Glutamatergic neuron (in vitro differentiated cells): ENCODE data around the gene ARL14EPL. TPM values are rescaled to one million over a fixed set of nuclear protein-coding genes. Genes with fewer than 3 reads are reported as not detected.

Source experiments
- DNase-seq: peaks from one replicate; pipeline ENCODE4 v3.0.0; 2022
- H3K27ac Mint-ChIP-seq: one replicate; pipeline ENCODE4 v1.8.0; 2020; ENCODE audit warnings: mild to moderate bottlenecking, mixed read lengths, inconsistent platforms; ENCODE audit not compliant: unreplicated experiment
- H3K27me3 Mint-ChIP-seq: one replicate; pipeline ENCODE4 v1.8.0; 2020; ENCODE audit warnings: mild to moderate bottlenecking, moderate library complexity, mixed read lengths, inconsistent platforms; ENCODE audit not compliant: unreplicated experiment
- H3K36me3 Mint-ChIP-seq: one replicate; pipeline ENCODE4 v1.8.0; 2020; ENCODE audit warnings: mild to moderate bottlenecking, mixed read lengths, inconsistent platforms; ENCODE audit not compliant: unreplicated experiment
- H3K4me1 Mint-ChIP-seq: one replicate; pipeline ENCODE4 v1.8.0; 2020; ENCODE audit warnings: mild to moderate bottlenecking, low read depth, mixed read lengths, inconsistent platforms; ENCODE audit not compliant: unreplicated experiment
- H3K4me3 Mint-ChIP-seq: one replicate; pipeline ENCODE4 v1.8.0; 2020; ENCODE audit warnings: mild to moderate bottlenecking, mixed read lengths, inconsistent platforms; ENCODE audit not compliant: unreplicated experiment
- H3K9me3 Mint-ChIP-seq: one replicate; pipeline ENCODE4 v1.8.0; 2020; ENCODE audit warnings: mild to moderate bottlenecking, moderate library complexity, mixed read lengths, inconsistent platforms; ENCODE audit not compliant: unreplicated experiment
- CTCF ChIP-seq: fragments of 200-600 bp; sonication (generic); IDR thresholded peaks from one replicate; pipeline ENCODE4 v1.5.0; 2021; ENCODE audit not compliant: partially characterized antibody, unreplicated experiment
- long read RNA-seq: library from polyadenylated mRNA; unstranded; transcript quantifications from one replicate; pipeline ENCODE4 v2.0.0, GENCODE V29; 2020; ENCODE audit not compliant: unreplicated experiment
- total RNA-seq: library from RNA; stranded (reverse); fragmentation: NEBNext Ultra II Directional; extraction: Animal tissue kit (Norgen Biotek cat#: 25700); gene quantifications from one replicate; pipeline ENCODE4 v1.2.1, GENCODE V29; 2021; ENCODE audit not compliant: unreplicated experiment

ARL14EPL gene
- total RNA-seq, result not detected
- long read RNA-seq, result 0 reads

DNA sequence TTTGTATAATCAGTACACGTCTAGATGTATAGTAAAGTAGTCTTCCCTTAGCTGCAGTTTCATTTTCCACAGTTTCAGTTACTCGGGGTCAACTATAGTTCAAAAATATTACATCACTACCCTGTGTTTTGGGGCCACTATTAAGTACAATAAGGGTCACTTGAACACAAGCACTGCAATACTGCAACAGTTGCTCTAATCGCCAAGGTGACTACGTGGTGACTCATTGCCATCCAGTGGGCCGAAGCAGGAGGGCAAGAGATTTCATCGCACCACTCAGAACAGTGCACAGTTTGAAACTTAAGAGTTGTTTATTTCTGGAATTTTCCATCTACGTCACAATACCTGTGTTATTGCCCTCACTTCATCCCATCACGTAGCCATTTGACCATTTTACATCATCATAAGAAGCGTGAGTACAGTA, at the start of gene ARL14EPL:
Gene ARL14EPL, plus strand, starts transcription at position 379 of the 424 bp plus-strand sequence. CDS start 18,994 bp downstream, outside the sequence.
- DNase-seq, result no peak
- Mint-ChIP-seq H3K4me3 (no peak within 1 kb of the TSS), H3K36me3 (no peaks in the 10 kb centered on the region), H3K27me3 (no peaks in the 10 kb centered on the region), H3K27ac (no peak within 1 kb of the TSS), H3K9me3 (no peaks in the 10 kb centered on the region), H3K4me1 (no peaks in the 10 kb centered on the region)
- no peak for TF ChIP-seq CTCF

DNA sequence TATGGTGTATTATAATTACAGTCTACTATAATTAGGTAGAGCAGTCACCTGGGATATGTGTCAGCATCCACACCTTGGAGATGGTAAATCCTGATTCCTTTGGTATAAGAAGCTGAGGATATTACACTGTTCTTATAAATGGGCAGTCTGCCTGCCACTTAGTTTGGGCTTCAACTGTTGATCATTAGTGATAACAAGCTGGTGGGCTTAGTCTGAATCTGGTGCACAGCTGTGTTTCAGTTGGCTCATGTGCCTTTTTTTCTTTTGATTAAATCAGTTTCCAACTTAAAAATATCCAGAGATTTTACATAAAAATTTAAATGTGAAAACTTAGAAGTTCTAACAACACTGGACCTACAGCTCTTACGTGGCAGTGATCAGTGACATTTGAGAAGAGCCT, 48.8 kb upstream of the ARL14EPL start:
- Mint-ChIP-seq H3K9me3 (no peaks in the 10 kb centered on the region), H3K27ac (no peak overlapping the region), H3K4me1 (peaks cover 5% of the 10 kb centered on the region), H3K36me3 (no peaks in the 10 kb centered on the region), H3K4me3 (no peak overlapping the region), H3K27me3 (no peaks in the 10 kb centered on the region)
- DNase-seq, result no peak
- TF ChIP-seq CTCF, result no peak

DNA sequence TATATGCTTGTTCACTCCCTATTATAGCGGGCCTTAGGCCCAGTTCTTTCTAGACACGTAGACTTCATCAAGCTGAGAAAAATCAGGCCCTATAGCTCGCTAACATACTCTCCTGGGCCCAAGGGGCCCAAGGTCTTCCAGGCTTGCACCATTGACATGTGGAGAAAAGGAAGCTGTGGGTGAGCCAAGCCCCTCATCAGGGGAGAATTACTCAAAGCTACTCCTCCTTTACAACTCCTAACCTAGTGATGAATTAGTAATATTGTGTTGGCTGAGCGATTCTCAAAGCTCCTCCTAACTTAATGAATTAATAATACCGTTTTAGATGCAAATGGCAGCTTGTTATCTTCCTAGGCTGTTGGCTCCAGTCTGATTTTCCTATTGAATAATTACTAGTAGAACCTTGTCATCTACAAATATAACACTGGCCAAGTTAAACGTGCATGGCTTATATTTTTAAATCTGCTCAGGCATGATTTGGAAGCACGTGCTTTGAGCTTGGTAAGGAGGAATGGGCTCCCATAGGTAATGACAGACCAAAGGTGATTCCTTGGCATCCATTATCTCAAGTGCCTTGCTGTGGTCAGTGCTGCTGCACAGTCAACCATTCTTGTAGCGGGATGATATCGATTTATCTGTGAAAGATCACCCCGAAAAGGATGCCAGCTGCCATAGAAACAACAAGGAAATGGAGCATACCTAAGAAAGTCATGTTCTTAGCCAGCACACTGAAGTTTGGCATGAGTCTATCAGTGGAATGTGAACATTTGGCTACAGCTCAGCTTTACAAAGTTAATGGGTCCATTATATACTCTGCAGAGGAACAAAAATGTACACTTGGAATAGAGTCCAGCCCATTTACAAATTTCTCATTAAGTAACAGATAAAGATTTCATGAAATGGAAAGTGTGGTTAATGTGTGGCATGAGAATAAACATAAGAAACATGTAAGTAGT, 46.2 kb upstream of the ARL14EPL start:
- Mint-ChIP-seq H3K36me3 (no peaks in the 10 kb centered on the region), H3K4me3 (no peak overlapping the region), H3K27ac (no peak overlapping the region), H3K4me1 (peaks cover 7% of the 10 kb centered on the region), H3K27me3 (no peaks in the 10 kb centered on the region), H3K9me3 (no peaks in the 10 kb centered on the region)
- no peak for TF ChIP-seq CTCF
- DNase-seq, result no peak

DNA sequence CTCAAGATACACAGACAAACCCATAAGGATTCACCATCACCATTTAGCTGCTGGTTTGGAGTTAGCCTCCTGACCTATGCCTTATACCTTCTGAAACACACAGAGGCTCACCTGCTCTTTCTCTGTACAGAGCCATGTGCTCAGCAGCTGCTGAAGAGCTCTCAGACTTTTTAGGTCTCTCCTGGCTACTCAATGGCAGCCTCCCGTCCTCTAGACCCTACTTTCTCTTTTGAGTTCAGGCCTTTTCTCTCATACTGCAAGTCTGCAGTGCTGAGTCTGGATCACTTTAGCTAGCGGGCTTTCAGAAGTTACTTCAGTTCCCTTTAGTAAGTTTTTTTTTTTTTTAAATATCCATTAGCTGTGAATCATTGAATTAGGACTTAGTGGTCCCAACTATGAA, 44.3 kb upstream of the ARL14EPL start:
- no peaks in the 10 kb centered on the region for H3K9me3 Mint-ChIP-seq
- no peaks in the 10 kb centered on the region for H3K27me3 Mint-ChIP-seq
- H3K36me3 Mint-ChIP-seq, result no peaks in the 10 kb centered on the region
- H3K4me3 Mint-ChIP-seq, result no peak overlapping the region
- no peak for DNase-seq
- TF ChIP-seq CTCF, result no peak
- H3K27ac Mint-ChIP-seq, result peak overlapping the region; percentile 69
- peaks cover 7% of the 10 kb centered on the region for H3K4me1 Mint-ChIP-seq

DNA sequence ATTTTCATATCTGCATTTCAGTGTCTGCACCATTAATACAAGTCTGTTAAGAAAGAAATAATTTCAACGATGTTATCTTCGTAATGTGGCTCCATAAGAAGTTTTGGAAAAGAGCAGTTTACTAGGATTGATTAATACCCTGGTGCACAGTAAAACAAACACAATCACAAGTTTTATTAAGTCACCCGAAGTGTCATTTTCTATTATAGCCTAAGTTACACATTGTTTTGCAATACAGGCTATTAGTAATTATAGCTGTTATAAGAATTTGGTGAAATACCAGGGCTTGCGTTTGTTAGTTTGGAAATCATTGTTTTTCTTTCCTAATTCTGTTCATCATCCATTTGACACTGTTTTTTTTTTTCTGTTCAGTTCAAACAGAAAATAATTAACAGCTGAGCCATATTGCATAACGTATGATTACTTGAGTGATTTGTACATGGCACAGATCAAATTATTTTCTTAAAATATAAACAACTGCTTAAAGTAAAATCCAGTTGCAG, 39.4 kb upstream of the ARL14EPL start:
- H3K4me1 Mint-ChIP-seq, result peaks cover 4% of the 10 kb centered on the region
- H3K4me3 Mint-ChIP-seq, result no peak overlapping the region
- H3K9me3 Mint-ChIP-seq, result no peaks in the 10 kb centered on the region
- H3K36me3 Mint-ChIP-seq, result no peaks in the 10 kb centered on the region
- H3K27me3 Mint-ChIP-seq, result no peaks in the 10 kb centered on the region
- no peak for TF ChIP-seq CTCF
- H3K27ac Mint-ChIP-seq, result no peak overlapping the region
- no peak for DNase-seq
